HEK293 (cell line): ENCODE results near the gene CSNK1A1.

ENCODE experiments used
- CTCF ChIA-PET: fragments of 350-600 bp; formaldehyde crosslinking; extraction: SDS; loops from one replicate; lab custom pipeline; 2021; ENCODE audit warnings: antibody characterized with exemption; lab: Yijun Ruan, JAX
- POLR2A ChIA-PET: fragments of 300-600 bp; formaldehyde crosslinking; extraction: SDS; loops from one replicate; lab custom pipeline; 2020; ENCODE audit warnings: antibody characterized with exemption, inconsistent platforms; lab: Yijun Ruan, JAX
- H3K27ac ChIP-seq: fragments of 200-500 bp; sonication (Bioruptor generic); 2 replicates; pipeline ENCODE4 v1.5.1; 2014; ENCODE audit warnings: low read depth, low read length, control low read depth, inconsistent platforms; ENCODE audit errors: extremely low read depth
- H3K36me3 ChIP-seq, 2 experiments: fragments of 200-500 bp in 1 of 2; sonication (Bioruptor generic) in 1 of 2; 1 replicate in 1 of 2; 2 replicates in 1 of 2; pipeline ENCODE4 v1.5.1; 2014 to 2017; ENCODE audit warnings: inconsistent platforms in 2 of 2, low read length in 2 of 2; ENCODE audit not compliant: control insufficient read depth in 2 of 2, insufficient read depth in 1 of 2
- H3K4me1 ChIP-seq: fragments of 200-500 bp; sonication (Bioruptor generic); 2 replicates; pipeline ENCODE4 v1.5.1; 2014; ENCODE audit warnings: mild to moderate bottlenecking, low read length, inconsistent platforms; ENCODE audit not compliant: control insufficient read depth, insufficient read depth
- H3K4me3 ChIP-seq: 2 replicates; pipeline ENCODE4 v1.5.1; 2011; ENCODE audit warnings: low read depth, mild to moderate bottlenecking, control low read depth, low read length, moderate library complexity
- H3K9me3 ChIP-seq: fragments of 200-500 bp; sonication (Bioruptor generic); 2 replicates; pipeline ENCODE4 v1.5.1; 2014; ENCODE audit warnings: low read depth, low read length, inconsistent platforms; ENCODE audit not compliant: control insufficient read depth, insufficient read depth
- BCL11A ChIP-seq: fragments of 450-650 bp; formaldehyde crosslinking; IDR thresholded peaks from 2 replicates; pipeline ENCODE4 v1.5.1; 2016; ENCODE audit warnings: low read depth, missing biosample characterization, missing genetic modification characterization
- BCL6B ChIP-seq: fragments of 450-650 bp; formaldehyde crosslinking; IDR thresholded peaks from 2 replicates; pipeline ENCODE4 v1.5.1; 2017; ENCODE audit warnings: missing biosample characterization, missing genetic modification characterization
- GLIS1 ChIP-seq: fragments of 450-650 bp; formaldehyde crosslinking; IDR thresholded peaks from 2 replicates; pipeline ENCODE4 v1.5.1; 2016; ENCODE audit warnings: missing biosample characterization, missing genetic modification characterization
- GLIS2 ChIP-seq: fragments of 450-650 bp; formaldehyde crosslinking; IDR thresholded peaks from 2 replicates; pipeline ENCODE4 v1.5.1; 2016; ENCODE audit warnings: missing biosample characterization, missing genetic modification characterization
- OSR2 ChIP-seq: fragments of 450-650 bp; formaldehyde crosslinking; IDR thresholded peaks from 2 replicates; pipeline ENCODE4 v1.5.1; 2016; ENCODE audit warnings: missing biosample characterization, missing genetic modification characterization
- ZBTB20 ChIP-seq: fragments of 450-650 bp; formaldehyde crosslinking; IDR thresholded peaks from 2 replicates; pipeline ENCODE4 v1.5.1; 2016; ENCODE audit warnings: missing biosample characterization, missing genetic modification characterization
- ZBTB21 ChIP-seq: fragments of 450-650 bp; formaldehyde crosslinking; IDR thresholded peaks from 2 replicates; pipeline ENCODE4 v1.5.1; 2017; ENCODE audit warnings: missing biosample characterization, missing genetic modification characterization
- ZBTB26 ChIP-seq: fragments of 450-650 bp; formaldehyde crosslinking; optimal IDR thresholded peaks from 2 replicates; pipeline ENCODE3; 2016; ENCODE audit warnings: missing biosample characterization, mild to moderate bottlenecking, missing genetic modification characterization
- ZBTB48 ChIP-seq: fragments of 450-650 bp; formaldehyde crosslinking; IDR thresholded peaks from 2 replicates; pipeline ENCODE4 v1.5.1; 2016; ENCODE audit warnings: missing biosample characterization, missing genetic modification characterization
- ZIC2 ChIP-seq: fragments of 450-650 bp; formaldehyde crosslinking; IDR thresholded peaks from 2 replicates; pipeline ENCODE4 v1.5.1; 2016; ENCODE audit warnings: missing biosample characterization, missing genetic modification characterization
- ZNF112 ChIP-seq: fragments of 450-650 bp; formaldehyde crosslinking; IDR thresholded peaks from 2 replicates; pipeline ENCODE4 v1.5.0; 2017; ENCODE audit warnings: missing biosample characterization, missing genetic modification characterization
- ZNF202 ChIP-seq: fragments of 450-650 bp; formaldehyde crosslinking; IDR thresholded peaks from 2 replicates; pipeline ENCODE4 v1.5.1; 2016; ENCODE audit warnings: missing biosample characterization, missing genetic modification characterization, borderline replicate concordance
- ZNF341 ChIP-seq: fragments of 450-650 bp; formaldehyde crosslinking; IDR thresholded peaks from 2 replicates; pipeline ENCODE4; 2016; ENCODE audit warnings: low read depth, missing biosample characterization, missing genetic modification characterization
- ZNF423 ChIP-seq: fragments of 450-650 bp; formaldehyde crosslinking; IDR thresholded peaks from 2 replicates; pipeline ENCODE4 v1.5.1; 2016; ENCODE audit warnings: missing biosample characterization, missing genetic modification characterization
- ZNF514 ChIP-seq: fragments of 450-650 bp; formaldehyde crosslinking; IDR thresholded peaks from 2 replicates; pipeline ENCODE4 v1.5.1; 2016; ENCODE audit warnings: missing biosample characterization, missing genetic modification characterization
- ZNF521 ChIP-seq: fragments of 450-650 bp; formaldehyde crosslinking; IDR thresholded peaks from 2 replicates; pipeline ENCODE4 v1.5.1; 2017; ENCODE audit warnings: missing biosample characterization, mild to moderate bottlenecking, missing genetic modification characterization
- ZNF548 ChIP-seq: fragments of 450-650 bp; formaldehyde crosslinking; IDR thresholded peaks from 2 replicates; pipeline ENCODE4 v1.5.1; 2016; ENCODE audit warnings: missing biosample characterization, missing genetic modification characterization
- ZNF600 ChIP-seq: fragments of 450-650 bp; formaldehyde crosslinking; IDR thresholded peaks from 2 replicates; pipeline ENCODE4 v1.5.1; 2016; ENCODE audit warnings: missing biosample characterization, missing genetic modification characterization
- ZNF629 ChIP-seq: fragments of 450-650 bp; formaldehyde crosslinking; IDR thresholded peaks from 2 replicates; pipeline ENCODE4 v1.5.1; 2017; ENCODE audit warnings: missing biosample characterization, missing genetic modification characterization
- ZNF747 ChIP-seq: fragments of 450-650 bp; formaldehyde crosslinking; IDR thresholded peaks from 2 replicates; pipeline ENCODE4 v1.5.1; 2016; ENCODE audit warnings: missing biosample characterization, missing genetic modification characterization
- ZSCAN30 ChIP-seq: fragments of 450-650 bp; IDR thresholded peaks from 2 replicates; pipeline ENCODE4 v1.5.1; 2018; ENCODE audit warnings: missing biosample characterization, mild to moderate bottlenecking, missing genetic modification characterization, moderate library complexity
- TF ChIP-seq, protein P1 (sequence below): fragments of 450-650 bp; formaldehyde crosslinking; IDR thresholded peaks from 2 replicates; pipeline ENCODE4 v1.5.1; 2016; ENCODE audit warnings: missing biosample characterization, missing genetic modification characterization
- TF ChIP-seq, protein P2 (sequence below): fragments of 450-650 bp; formaldehyde crosslinking; IDR thresholded peaks from 2 replicates; pipeline ENCODE4 v1.5.1; 2017; ENCODE audit warnings: missing biosample characterization, missing genetic modification characterization

The CSNK1A1 gene

DNA sequence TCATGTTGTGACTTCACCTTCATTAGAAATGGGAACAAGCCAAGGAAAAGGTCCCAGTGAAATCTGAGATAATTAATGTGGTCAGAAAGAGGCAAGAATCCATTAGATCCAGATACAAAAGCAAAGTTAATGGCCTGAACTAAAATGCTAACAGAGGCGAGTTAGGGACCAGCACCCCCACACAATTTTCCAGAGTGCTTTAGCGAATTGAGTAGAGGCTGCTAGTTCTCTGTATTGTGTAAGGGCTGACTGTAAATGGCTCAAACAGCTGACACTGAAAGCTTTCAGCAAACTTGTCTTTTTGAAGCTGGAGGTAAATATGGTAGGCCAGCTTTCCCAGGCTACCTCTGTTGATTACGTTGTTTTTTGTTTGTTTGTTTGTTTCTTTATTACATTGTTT lies 75.5 kb downstream of the CSNK1A1 start (continued):
- TF ChIP-seq, protein P1, sequence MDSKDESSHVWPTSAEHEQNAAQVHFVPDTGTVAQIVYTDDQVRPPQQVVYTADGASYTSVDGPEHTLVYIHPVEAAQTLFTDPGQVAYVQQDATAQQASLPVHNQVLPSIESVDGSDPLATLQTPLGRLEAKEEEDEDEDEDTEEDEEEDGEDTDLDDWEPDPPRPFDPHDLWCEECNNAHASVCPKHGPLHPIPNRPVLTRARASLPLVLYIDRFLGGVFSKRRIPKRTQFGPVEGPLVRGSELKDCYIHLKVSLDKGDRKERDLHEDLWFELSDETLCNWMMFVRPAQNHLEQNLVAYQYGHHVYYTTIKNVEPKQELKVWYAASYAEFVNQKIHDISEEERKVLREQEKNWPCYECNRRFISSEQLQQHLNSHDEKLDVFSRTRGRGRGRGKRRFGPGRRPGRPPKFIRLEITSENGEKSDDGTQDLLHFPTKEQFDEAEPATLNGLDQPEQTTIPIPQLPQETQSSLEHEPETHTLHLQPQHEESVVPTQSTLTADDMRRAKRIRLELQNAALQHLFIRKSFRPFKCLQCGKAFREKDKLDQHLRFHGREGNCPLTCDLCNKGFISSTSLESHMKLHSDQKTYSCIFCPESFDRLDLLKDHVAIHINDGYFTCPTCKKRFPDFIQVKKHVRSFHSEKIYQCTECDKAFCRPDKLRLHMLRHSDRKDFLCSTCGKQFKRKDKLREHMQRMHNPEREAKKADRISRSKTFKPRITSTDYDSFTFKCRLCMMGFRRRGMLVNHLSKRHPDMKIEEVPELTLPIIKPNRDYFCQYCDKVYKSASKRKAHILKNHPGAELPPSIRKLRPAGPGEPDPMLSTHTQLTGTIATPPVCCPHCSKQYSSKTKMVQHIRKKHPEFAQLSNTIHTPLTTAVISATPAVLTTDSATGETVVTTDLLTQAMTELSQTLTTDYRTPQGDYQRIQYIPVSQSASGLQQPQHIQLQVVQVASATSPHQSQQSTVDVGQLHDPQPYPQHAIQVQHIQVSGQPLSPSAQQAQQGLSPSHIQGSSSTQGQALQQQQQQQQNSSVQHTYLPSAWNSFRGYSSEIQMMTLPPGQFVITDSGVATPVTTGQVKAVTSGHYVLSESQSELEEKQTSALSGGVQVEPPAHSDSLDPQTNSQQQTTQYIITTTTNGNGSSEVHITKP (tag by site-specific recombination), result peak; percentile 48; the same call in 1 of the 2 replicates

DNA sequence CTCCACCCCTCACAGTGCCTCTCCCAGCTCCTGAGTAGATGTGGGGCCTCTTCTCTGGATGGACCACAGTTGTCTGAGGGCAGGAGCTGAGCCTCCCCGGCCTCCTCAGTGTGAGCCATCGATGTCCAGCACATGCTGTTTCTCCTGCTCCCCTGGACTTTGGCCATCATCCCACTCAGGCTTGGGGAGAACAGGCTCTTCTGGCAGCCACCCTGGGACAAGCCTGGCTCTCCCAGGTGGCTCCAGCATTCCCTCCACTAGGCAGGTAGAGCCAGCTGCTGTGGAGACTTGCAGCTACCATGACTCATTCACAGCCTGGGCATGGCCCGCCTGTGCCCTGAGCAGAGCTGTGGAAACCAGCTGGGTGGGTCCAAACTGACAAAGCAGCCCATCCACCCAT lies 77.0 kb downstream of the CSNK1A1 start:
- ChIA-PET POLR2A (interaction anchor here (1.0 to 1.3 kb wide), 2 partner anchors 8 to 17 kb away, joined by 4 read pairs; no protein-coding TSS in a partner anchor), CTCF (interaction anchor here (0.6 to 1.5 kb wide), 3 partner anchors 31 to 39 kb away, joined by 3 to 5 read pairs (median 4); no protein-coding TSS in a partner anchor)
- Histone ChIP-seq H3K9me3 (no peaks in the 10 kb centered on the region), H3K36me3 (no peaks in the 10 kb centered on the region), H3K4me1 (0 out of 2 replicates have a peak, but pooled peaks cover 3% of the 10 kb centered on the region), H3K4me3 (no peak overlapping the region), H3K27ac (no peak overlapping the region)
- TF ChIP-seq ZBTB26 (tag by site-specific recombination), result no peak
- no peak for TF ChIP-seq ZNF514 (tag by site-specific recombination)
- TF ChIP-seq ZBTB20 (tag by site-specific recombination), result peak; percentile 64; the same call in 1 of the 2 replicates
- TF ChIP-seq GLIS1, result peak; percentile 93
- TF ChIP-seq OSR2 (tag by site-specific recombination), result 0 out of 2 replicates have a peak, but pooled peaks have one; percentile 28
- 0 out of 2 replicates have a peak, but pooled peaks have one; percentile 38 for TF ChIP-seq GLIS2
- TF ChIP-seq ZNF747 (tag by site-specific recombination), result no peak
- TF ChIP-seq ZIC2 (tag by site-specific recombination), result peak; percentile 20; the same call in 1 of the 2 replicates
- 0 out of 2 replicates have a peak, but pooled peaks have one; percentile 4 for TF ChIP-seq ZNF600 (tag by site-specific recombination)
- no peak for TF ChIP-seq BCL6B (tag by site-specific recombination)
- TF ChIP-seq ZNF341, result peak; percentile 61
- TF ChIP-seq, protein P2, sequence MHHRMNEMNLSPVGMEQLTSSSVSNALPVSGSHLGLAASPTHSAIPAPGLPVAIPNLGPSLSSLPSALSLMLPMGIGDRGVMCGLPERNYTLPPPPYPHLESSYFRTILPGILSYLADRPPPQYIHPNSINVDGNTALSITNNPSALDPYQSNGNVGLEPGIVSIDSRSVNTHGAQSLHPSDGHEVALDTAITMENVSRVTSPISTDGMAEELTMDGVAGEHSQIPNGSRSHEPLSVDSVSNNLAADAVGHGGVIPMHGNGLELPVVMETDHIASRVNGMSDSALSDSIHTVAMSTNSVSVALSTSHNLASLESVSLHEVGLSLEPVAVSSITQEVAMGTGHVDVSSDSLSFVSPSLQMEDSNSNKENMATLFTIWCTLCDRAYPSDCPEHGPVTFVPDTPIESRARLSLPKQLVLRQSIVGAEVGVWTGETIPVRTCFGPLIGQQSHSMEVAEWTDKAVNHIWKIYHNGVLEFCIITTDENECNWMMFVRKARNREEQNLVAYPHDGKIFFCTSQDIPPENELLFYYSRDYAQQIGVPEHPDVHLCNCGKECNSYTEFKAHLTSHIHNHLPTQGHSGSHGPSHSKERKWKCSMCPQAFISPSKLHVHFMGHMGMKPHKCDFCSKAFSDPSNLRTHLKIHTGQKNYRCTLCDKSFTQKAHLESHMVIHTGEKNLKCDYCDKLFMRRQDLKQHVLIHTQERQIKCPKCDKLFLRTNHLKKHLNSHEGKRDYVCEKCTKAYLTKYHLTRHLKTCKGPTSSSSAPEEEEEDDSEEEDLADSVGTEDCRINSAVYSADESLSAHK (tag by site-specific recombination), result no peak

DNA sequence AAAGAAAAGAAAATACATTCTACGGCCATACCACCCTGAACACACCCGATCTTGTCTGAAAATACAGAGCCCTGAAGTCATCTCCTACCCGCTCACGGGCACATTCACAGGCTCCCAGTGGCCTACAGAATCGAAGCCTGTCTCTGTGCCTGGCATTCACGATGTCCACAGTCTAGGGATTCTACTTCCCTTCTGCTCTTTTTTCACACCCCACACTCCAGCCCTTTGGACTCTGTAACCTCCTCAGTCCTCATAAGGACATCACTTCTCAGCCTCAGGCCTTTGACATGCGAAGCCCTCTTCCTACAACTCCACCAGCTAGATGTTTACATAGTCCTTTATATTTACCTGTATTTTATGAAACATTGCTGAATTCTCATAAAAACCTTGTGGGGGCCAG lies 77.8 kb downstream of the CSNK1A1 start:
- Histone ChIP-seq H3K27ac (no peak overlapping the region), H3K4me3 (no peak overlapping the region), H3K36me3 (no peaks in the 10 kb centered on the region), H3K9me3 (no peaks in the 10 kb centered on the region), H3K4me1 (0 out of 2 replicates have a peak, but pooled peaks cover 3% of the 10 kb centered on the region)
- POLR2A ChIA-PET, result no interaction called here
- CTCF ChIA-PET, result interaction anchor here (0.6 to 1.5 kb wide), 3 partner anchors 33 to 104 kb away, joined by 3 to 5 read pairs (median 3); no protein-coding TSS in a partner anchor
- TF ChIP-seq BCL11A (tag by site-specific recombination), result no peak
- no peak for TF ChIP-seq ZNF202 (tag by site-specific recombination)
- TF ChIP-seq ZBTB48 (tag by site-specific recombination), result no peak
- TF ChIP-seq ZNF423, result no peak
- TF ChIP-seq ZNF548 (tag by site-specific recombination), result no peak
- no peak for TF ChIP-seq ZNF629
- TF ChIP-seq ZSCAN30, result no peak
- no peak for TF ChIP-seq ZNF112 (tag by site-specific recombination)
- no peak for TF ChIP-seq ZNF521 (tag by site-specific recombination)
- no peak for TF ChIP-seq ZBTB21
- TF ChIP-seq, all 188 proteins: peak for 0
